Endothelial cell of umbilical vein (primary cell): ENCODE measurements around the gene LSP1.

ENCODE experiments used
- EZH2 ChIP-seq: IDR thresholded peaks from 2 replicates; pipeline ENCODE4 v1.6.1; 2012; ENCODE audit warnings: borderline replicate concordance, low read depth, mild to moderate bottlenecking, moderate library complexity, low read length, inconsistent platforms; ENCODE audit not compliant: severe bottlenecking
- GATA2 ChIP-seq: IDR thresholded peaks from 2 replicates; pipeline ENCODE4 v1.7.0; 2011; ENCODE audit warnings: low read depth, mild to moderate bottlenecking, moderate library complexity, mixed read lengths, low read length; ENCODE audit not compliant: insufficient read length, insufficient read depth
- JUN ChIP-seq: IDR thresholded peaks from 2 replicates; pipeline ENCODE4 v1.6.1; 2011; ENCODE audit warnings: borderline replicate concordance, low read depth; ENCODE audit not compliant: insufficient read length, insufficient read depth
- MYC ChIP-seq: IDR thresholded peaks from one replicate; pipeline ENCODE4 v1.6.1; 2011; ENCODE audit warnings: mild to moderate bottlenecking, low read depth, low read length
- POLR2A ChIP-seq: IDR thresholded peaks from 2 replicates; pipeline ENCODE4 v1.6.1; 2012; ENCODE audit warnings: low read depth, mild to moderate bottlenecking, control low read depth, low read length
- POLR2AphosphoS5 ChIP-seq: IDR thresholded peaks from 2 replicates; pipeline ENCODE4 v1.6.1; 2012; ENCODE audit warnings: low read depth, mild to moderate bottlenecking, control low read depth, low read length, moderate library complexity; ENCODE audit not compliant: insufficient read depth
- TF ChIP-seq, protein P1 (sequence below), 2 donors: IDR thresholded peaks; 1 replicate in 1 of 2; 2 replicates in 1 of 2; pipeline ENCODE4 v1.5.1; 2011; ENCODE audit warnings: low read length in 2 of 2, mild to moderate bottlenecking in 2 of 2, moderate library complexity in 2 of 2, control low read depth in 1 of 2, inconsistent platforms in 1 of 2, low read depth in 1 of 2; ENCODE audit not compliant: insufficient read depth in 1 of 2; ENCODE audit errors: extremely low read depth in 1 of 2
- TF ChIP-seq, protein P2 (sequence below): IDR thresholded peaks from 2 replicates; pipeline ENCODE4 v1.6.1; 2011; ENCODE audit not compliant: insufficient read depth, insufficient read length

DNA sequence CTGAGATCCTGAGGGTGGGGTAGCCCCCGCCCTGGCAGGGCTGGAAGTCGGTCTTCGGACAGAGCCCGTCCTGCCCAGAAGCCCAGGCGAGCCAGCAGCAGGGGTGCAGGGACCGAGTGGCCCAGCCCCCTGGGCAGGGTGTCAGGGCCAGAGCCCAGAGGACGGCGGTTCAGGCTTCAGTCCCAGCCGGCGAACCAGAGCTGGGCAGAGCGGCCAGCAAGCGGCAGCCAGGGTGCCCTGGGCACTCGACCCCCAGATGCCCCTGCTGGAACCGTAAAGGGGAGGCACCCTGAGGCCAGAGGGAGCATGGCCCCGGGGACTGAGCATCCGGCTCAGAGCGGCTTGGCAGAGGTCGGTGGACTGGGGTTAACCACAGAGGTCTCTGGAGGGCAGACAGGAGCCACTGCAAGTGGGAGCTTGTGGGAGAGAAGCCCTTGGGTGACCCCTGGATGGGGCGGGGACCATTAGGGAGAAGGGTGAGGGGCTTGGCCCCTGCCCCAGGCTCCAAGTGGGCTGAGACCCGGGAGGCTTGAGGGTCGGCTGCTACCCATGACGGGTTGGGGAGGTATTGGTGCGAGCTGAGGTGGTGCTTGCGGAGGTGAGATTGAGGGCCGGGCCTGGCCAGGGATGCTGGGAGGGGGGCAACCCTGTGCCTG lies 15.9 kb downstream of the LSP1 start:
- TF ChIP-seq, protein P1, sequence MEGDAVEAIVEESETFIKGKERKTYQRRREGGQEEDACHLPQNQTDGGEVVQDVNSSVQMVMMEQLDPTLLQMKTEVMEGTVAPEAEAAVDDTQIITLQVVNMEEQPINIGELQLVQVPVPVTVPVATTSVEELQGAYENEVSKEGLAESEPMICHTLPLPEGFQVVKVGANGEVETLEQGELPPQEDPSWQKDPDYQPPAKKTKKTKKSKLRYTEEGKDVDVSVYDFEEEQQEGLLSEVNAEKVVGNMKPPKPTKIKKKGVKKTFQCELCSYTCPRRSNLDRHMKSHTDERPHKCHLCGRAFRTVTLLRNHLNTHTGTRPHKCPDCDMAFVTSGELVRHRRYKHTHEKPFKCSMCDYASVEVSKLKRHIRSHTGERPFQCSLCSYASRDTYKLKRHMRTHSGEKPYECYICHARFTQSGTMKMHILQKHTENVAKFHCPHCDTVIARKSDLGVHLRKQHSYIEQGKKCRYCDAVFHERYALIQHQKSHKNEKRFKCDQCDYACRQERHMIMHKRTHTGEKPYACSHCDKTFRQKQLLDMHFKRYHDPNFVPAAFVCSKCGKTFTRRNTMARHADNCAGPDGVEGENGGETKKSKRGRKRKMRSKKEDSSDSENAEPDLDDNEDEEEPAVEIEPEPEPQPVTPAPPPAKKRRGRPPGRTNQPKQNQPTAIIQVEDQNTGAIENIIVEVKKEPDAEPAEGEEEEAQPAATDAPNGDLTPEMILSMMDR (IDR thresholded peaks at IDR 0.05; ENCODE audit: extremely low read depth in 1 of 2, insufficient read depth in 1 of 2, low read depth in 1 of 2, low read length in 2 of 2) = no peak
- no peak for TF ChIP-seq POLR2A
- TF ChIP-seq POLR2AphosphoS5 = no peak
- no peak for TF ChIP-seq EZH2
- no peak for TF ChIP-seq JUN
- no peak for TF ChIP-seq MYC
- TF ChIP-seq, protein P2, sequence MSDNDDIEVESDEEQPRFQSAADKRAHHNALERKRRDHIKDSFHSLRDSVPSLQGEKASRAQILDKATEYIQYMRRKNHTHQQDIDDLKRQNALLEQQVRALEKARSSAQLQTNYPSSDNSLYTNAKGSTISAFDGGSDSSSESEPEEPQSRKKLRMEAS = no peak
- TF ChIP-seq GATA2 = no peak
